ENCODE measurements around the gene ORMDL2.
"Not testable (repeated sequence)": the region's sequence is repeated elsewhere in the genome, so short reads cannot be mapped to it uniquely, and the experiment has no call there.

ORMDL2 gene

GRCh38 chr12:55861871-55862270 is 44.0 kb downstream of the ORMDL2 start:
- no peak for DNase-seq

- DNase-seq, result no peak
Measured at GRCh38 chr12:55862286-55862685, 44.4 kb downstream of the ORMDL2 start.

- not testable (repeated sequence) for DNase-seq
Measured at GRCh38 chr12:55862931-55863330, 45.1 kb downstream of the ORMDL2 start.

- no peak for DNase-seq
Measured at GRCh38 chr12:55865327-55865726, 47.5 kb downstream of the ORMDL2 start.

GRCh38 chr12:55866454-55867004 is 48.7 kb downstream of the ORMDL2 start:
- not testable (repeated sequence) for DNase-seq

All from activated CD8-positive, alpha-beta memory T cell treated with anti-CD3 and anti-CD28 coated beads, Interleukin-2, amount 50 U/mL, for 4 hours (primary cell).